OCI-LY1 (cell line): Measurements from ENCODE around the gene NBPF4.

Experiments
- EZH2 ChIP-seq: fragments of 200-600 bp; sonication (generic), shearing (Covaris generic); IDR thresholded peaks from 2 replicates; pipeline ENCODE4 v1.8.0; 2017; ENCODE audit warnings: borderline replicate concordance, mixed run types, mild to moderate bottlenecking, antibody characterized with exemption, low read length, moderate library complexity, mixed read lengths
- TF ChIP-seq, protein P1 (sequence below): fragments of 200-600 bp; sonication (generic), shearing (Covaris generic); IDR thresholded peaks from 2 replicates; pipeline ENCODE4 v1.5.1; 2017; ENCODE audit warnings: mild to moderate bottlenecking, antibody characterized with exemption, low read length, moderate library complexity, mixed read lengths

DNA sequence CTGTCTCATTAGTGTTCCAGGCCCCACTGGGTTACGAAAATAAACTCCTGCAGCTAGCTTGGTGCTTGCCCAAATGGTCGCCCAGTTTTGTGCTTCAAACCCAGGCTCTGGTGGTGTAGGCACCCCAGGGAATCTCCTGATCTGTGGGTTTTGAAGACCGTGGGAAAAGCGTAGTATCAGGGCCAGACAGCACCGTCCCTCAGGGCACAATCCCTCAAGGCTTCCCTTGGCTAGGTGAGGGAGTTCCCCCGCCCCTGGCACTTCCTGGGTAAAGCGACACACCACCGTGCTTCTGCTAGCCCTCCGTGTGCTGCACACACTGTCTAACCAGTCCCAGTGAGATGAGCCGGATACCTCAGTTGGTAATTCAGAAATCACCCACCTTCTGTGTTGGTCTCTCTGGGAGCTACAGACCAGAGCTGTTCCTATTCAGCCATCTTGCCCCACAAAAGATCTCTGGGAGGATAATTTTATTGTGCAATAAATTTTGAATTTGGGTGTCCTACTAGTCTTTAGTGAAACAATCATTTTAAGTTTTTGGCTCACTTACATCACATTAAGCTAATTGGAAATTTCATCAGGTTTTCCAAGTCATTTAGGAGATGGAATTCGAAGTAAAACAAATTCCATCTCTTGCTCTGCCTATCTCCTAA, 34.3 kb downstream of the NBPF4 start:
- TF ChIP-seq EZH2 = no peak
- TF ChIP-seq, protein P1, sequence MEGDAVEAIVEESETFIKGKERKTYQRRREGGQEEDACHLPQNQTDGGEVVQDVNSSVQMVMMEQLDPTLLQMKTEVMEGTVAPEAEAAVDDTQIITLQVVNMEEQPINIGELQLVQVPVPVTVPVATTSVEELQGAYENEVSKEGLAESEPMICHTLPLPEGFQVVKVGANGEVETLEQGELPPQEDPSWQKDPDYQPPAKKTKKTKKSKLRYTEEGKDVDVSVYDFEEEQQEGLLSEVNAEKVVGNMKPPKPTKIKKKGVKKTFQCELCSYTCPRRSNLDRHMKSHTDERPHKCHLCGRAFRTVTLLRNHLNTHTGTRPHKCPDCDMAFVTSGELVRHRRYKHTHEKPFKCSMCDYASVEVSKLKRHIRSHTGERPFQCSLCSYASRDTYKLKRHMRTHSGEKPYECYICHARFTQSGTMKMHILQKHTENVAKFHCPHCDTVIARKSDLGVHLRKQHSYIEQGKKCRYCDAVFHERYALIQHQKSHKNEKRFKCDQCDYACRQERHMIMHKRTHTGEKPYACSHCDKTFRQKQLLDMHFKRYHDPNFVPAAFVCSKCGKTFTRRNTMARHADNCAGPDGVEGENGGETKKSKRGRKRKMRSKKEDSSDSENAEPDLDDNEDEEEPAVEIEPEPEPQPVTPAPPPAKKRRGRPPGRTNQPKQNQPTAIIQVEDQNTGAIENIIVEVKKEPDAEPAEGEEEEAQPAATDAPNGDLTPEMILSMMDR = no peak
